Suppressor macrophage (primary cell): ENCODE data around the gene ATAD2B.
A peak's percentile ranks its signal among the peaks of the same experiment; 100 is the strongest.
"Not testable (repeated sequence)": the region's sequence is repeated elsewhere in the genome, so short reads cannot be mapped to it uniquely, and the experiment has no call there.

Experiments used
- DNase-seq, 4 experiments: peaks; one replicate each; pipeline ENCODE4 v3.0.0-alpha.2; 2020 to 2022

Gene ATAD2B

DNA sequence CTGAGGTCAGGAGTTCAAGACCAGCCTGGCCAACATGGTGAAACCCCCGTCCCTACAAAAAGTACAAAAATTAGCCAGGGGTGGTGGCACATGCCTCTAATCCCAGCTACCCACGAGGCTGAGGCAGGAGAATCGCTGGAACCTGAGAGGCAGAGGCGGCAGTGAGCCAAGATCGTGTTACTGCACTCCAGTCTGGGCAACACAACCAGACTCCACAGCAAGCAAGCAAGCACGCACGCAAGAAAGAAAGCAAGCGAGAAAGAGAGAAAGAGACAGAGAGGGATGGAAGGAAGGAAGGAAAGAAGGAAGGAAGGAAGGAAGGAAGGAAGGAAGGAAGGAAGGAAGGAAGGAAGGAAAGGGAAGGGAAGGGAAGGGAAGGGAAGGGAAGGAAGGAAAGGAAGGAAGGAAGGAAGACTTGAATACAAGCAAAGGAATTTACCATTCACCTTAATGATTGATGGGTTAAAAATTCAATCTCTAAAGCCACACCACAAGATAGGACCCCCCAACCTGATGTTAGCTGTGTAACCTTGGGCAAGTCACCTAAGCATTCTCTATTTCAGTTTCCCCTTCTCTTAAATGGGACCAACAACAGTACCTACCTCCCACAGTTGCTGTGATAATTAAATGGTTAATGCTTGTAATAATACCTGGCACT is 181.7 kb downstream of the ATAD2B start:
- no peak for DNase-seq

GRCh38 chr2:23736783-23737182 is 190.1 kb downstream of the ATAD2B start:
- DNase-seq = not testable (repeated sequence)

- peak; percentile 20 to 75 (median 58) for DNase-seq
Measured at GRCh38 chr2:23734416-23734815, 192.5 kb downstream of the ATAD2B start.

DNA sequence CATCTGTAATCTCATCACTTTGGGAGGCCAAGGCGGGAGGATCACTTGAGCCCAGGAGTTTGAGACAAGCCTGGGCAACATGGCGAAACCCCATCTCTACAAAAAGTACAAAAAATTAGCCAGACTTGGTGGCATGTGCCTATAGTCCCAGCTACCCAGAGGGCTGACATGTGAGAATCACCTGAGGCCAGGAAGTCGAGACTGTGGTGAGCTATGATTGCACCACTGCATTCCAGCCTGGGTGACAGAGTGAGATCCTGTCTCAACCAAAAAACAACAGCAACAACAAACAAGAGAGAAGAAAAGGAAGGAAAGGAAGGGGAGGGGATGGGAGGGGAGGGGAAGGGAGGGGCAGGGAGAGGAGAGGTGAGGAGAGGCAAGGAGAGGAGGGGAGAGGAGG is 203.9 kb downstream of the ATAD2B start:
- not testable (repeated sequence) for DNase-seq

GRCh38 chr2:23722255-23722654 is 204.7 kb downstream of the ATAD2B start:
- DNase-seq = no peak

DNA sequence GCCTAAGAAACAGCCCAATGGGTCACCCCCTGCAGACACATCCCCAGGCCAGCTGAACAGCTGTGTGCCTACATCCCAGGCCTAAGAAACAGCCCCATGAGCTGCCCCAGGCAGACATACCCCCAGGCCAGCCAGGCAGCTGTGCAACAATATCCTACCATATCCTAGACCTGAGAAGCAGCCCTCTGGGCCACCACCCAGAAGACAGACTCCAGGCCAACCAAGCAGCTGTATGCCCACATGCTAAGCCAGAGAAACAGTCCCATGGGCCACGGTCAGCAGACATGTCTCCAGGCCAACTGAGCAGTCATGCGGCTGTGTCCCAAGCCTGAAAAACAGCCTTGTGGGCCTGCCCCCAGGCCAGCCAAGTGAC is 205.5 kb downstream of the ATAD2B start:
- DNase-seq = no peak

DNA sequence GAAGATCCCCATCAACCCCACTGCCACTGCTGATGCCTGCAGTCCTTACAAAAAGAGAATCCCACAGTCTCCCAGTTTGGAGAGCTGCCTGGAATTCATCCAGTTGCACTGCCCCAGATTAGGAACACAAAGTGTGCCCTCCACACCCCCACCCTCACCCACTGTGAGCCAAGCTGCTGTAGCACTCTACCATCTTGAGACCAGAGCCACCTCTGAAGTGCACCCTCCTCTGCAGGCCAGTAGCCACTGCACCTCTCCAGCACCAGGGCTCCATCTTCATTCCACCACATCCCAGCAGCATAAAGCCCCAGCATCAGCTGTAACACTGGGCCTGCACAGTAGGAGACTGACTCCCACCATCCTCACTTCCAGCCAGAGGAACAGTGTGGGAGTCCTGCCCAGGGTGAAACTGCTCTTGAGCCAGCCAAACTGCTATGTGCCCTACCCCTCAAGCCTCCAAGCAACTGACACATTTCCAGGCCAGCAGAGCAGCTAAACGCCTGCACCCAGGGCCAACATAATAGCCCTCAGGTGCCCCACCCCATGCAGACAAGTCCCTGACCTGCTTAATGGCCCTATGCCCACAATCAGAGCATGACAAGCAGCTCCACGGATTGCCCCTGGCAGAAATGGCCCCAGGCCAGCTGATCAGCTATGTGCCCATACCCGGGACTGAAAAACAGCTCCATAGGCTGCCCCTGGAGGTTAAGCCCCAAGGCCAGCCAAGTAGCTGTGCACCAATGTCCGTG is 206.0 kb downstream of the ATAD2B start:
- no peak for DNase-seq

DNA sequence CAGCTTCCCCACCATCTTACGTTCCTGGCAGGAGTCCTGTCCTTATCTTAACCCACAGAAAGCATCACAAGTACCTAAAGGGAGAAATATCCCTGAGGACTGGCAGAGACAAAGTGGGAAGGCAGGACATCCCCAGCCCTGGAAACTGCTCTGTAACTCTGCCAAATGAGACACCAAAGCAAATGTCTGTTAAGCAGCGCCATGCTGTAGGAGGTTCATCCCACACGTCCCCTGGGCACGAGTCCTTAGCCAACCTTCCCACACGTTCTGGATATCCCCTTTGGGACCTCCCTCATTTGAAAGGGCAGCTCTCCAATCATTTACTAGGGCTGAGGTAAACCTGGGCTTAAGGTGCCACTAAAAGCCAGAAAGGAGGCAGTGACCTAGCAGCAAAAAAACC is 207.2 kb downstream of the ATAD2B start:
- peak in 2 of 4 experiments; percentile 7 to 8 for DNase-seq

GRCh38 chr2:23718931-23719700 is 207.8 kb downstream of the ATAD2B start:
- DNase-seq = no peak

DNA sequence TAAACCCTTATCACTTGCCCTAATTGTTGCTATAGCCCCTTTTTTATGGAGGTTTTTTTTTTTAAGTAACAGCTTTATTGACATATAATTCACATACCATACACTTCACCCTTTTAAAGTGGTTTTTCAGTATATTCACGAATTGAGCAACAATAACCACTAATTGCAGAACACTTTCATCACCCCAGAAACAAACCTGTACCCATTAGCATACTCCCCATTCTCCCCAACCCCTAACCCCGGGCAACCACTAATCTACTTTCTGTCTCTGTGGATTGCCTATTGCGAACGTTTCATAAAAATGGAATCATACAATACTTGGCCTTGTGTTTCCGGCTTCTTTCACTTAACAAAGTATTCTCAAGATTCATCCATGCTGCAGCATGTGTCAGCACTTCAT is 213.6 kb downstream of the ATAD2B start:
- no peak for DNase-seq

DNA sequence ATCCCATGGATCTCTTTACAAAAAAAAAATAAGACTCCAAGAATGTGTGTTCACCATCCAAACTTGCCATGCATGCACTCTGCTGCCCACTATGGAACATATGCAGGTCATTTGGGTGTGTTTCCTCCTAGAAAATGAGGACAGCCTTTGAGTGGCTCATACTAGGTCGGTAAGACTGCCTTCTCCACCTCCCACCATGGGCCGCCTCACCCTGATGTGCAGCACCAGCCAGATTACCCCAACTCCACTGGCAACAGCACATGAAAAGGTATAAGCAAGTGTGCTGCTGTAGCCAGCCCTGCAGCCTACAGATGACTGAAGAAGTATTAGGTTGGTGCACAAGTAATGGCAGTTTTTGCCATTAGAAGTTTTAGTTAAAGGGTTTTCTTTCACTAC is 214.2 kb downstream of the ATAD2B start:
- DNase-seq = no peak

DNA sequence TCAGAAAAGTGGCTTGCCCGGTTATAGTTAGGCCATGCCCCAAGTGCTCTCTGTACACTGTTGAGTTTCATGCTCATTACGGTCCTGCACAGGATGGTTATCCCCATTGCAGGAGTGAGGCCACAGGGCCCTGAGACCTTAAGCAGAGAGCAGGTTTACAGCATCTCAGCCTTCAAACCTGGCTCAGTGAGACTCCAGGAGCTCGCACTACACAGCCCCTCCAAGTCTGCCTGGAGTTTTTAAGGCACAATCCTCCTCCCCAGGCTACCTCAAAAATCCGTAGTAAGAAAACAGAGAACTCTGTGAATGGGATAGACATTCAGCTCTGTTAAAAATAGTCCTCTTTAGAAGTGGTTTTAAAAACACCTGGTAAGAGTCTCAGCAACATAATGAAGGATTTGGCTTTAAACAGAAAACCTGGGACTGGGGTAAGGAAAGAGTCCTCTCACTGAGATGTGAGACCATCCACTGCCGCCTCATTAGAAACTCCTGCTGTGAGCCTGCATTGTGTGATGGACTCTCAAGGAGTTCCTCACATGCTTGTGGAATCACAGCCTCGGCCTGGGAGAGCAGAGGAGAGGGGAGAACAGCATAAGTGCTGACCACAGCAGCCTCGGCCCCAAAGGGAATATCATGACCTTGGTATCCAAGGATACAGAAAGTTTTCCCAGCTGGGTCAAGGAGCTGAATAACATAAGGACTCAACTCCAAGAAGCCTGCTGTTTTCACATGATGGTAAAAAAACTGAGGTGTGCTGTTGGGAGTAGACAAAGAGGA is 214.8 kb downstream of the ATAD2B start:
- DNase-seq = no peak

DNA sequence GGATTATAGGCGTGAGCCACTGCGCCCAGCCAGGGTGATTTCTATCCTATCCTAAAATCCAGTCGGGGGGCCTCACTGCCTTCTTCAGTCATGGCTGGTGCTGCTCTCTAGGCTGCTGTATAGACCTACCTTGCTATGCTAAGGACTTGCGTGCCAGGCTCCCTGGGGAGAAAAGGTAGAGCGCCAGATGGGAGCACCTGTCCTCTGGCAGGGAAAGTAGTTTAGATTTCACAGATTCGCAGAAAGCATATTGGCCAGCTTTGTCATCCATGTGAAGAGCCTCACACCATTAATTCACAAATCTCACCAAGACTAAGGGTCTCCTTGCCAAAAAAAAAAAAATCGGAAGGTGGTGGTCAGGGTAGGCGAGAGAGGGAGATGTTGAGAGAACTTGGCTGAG is 217.6 kb downstream of the ATAD2B start:
- no peak for DNase-seq

DNA sequence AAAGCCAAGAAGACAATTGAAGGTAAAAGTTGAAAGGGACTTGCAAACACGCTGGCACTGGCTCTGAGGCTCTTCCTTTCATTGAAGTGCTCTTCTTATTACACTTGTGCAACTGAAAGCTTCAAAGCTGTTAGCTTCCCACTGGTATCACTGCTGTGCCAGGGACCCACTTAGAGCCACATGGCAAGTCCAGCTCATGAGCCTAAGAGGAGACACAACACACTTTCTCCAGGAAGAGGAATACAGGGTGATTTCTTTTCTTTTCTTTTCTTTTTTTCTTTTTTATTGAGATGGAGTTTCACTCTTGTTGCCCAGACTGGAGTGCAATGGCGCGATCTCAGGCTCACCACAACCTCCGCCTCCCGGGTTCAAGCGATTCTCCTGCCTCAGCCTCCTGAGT is 218.2 kb downstream of the ATAD2B start:
- no peak for DNase-seq

DNA sequence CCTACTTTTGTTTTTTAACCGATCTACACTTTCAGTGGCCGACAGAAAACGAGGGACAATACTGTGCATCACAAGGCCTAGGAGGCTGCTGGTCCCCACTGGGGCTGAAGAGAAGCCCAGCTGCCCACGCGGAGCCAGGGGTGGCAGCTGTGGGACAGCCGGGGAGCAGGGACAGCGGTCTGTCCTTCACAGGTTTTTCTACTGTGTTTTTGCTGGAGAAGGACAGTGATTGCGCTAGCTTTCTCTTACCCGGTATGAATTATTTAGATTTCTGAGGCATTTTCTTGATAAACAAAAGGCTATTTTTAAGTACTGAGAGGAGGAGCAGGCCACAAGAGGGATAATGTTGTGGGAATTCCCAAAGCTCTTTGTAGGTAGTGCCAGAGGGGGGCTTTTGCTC is 219.8 kb downstream of the ATAD2B start:
- DNase-seq = no peak

DNA sequence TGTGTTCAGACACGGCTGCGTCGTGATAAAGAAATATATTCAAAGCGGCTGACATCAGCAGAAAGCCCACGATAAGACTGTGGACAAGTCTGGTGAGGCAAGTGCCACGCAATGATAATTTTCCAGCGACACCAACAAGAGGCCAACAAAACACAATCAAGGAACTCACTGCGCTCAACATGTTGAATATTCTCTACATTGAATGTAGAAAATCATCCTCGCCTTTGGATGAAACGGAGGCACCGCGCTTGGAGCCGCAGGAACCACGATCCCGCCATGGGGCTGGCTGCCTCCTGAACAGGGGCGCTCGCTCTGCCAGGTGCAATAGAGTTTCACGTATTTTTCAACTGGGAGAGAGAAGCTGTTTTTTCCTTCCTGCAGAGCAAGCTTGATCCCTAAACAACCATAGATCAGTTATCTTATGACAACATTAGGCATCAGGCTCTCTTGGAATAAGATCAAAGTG is 220.3 kb downstream of the ATAD2B start:
- no peak for DNase-seq

GRCh38 chr2:23705771-23706612 is 220.9 kb downstream of the ATAD2B start:
- DNase-seq = no peak

DNA sequence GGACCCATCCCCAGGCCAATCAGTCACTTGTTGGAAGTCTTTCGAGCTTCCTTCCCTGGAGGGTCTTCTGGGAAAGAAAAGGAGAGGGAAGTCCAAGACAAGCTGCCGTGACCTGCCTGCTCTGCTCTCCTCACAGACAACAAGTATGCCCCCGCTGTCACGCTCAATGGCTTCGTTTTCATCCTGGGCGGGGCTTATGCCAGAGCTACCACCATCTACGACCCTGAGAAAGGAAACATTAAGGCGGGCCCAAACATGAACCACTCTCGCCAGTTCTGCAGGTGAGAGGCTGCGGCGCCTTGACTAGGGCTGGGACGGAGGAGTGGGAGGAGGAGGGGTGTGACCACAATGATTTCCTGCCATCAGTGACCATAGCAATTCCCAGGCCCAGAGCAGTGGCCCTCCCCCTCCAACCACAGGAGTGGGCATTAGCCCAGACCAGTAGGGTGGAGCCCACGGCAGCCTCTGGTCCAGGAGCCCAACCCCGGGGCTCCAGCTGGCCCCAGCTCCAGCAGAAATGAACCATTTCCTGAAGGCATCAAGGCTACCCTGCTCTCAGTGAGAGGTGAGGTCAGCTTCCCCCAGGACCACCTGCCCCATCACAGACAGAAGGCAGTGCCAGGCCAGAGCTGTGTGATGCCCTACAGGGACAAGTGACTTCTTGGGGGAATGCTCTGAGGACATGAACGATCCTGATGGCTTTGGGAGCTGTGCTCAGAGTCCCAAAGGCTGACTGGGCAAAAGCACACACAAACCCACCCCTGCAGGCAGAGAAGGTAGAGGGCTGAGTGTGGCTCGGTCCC is 223.1 kb downstream of the ATAD2B start:
- DNase-seq = no peak

GRCh38 chr2:23703037-23703582 is 223.8 kb downstream of the ATAD2B start:
- DNase-seq = no peak

- no peak for DNase-seq
Measured at GRCh38 chr2:23700627-23701026, 226.3 kb downstream of the ATAD2B start.

DNA sequence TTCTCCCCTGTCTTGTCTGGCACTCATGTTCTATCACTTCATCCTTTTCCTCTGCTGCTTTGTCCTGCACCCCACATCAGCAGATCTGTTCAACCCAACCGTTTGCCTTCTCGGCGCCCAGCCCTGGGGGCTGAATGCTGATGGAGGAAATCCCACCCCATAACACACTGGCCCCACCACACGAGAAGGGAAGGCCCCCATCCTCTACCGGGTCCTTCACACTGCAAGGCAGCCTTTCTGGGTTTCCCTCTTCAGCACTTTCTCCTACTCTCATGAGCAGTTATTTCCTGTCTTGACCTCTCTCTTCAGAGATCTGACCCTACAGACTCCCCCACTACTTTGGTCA is 227.4 kb downstream of the ATAD2B start:
- DNase-seq = no peak
